HG03159 (cell line): Measurements from ENCODE around the gene PAX8.

Experiments used
- ATAC-seq: cut with Tn5 transposase; IDR thresholded peaks from one replicate; pipeline ENCODE4 v1.9.1; 2021; ENCODE audit warnings: mild to moderate bottlenecking, moderate library complexity; ENCODE audit not compliant: unreplicated experiment

Gene PAX8

DNA sequence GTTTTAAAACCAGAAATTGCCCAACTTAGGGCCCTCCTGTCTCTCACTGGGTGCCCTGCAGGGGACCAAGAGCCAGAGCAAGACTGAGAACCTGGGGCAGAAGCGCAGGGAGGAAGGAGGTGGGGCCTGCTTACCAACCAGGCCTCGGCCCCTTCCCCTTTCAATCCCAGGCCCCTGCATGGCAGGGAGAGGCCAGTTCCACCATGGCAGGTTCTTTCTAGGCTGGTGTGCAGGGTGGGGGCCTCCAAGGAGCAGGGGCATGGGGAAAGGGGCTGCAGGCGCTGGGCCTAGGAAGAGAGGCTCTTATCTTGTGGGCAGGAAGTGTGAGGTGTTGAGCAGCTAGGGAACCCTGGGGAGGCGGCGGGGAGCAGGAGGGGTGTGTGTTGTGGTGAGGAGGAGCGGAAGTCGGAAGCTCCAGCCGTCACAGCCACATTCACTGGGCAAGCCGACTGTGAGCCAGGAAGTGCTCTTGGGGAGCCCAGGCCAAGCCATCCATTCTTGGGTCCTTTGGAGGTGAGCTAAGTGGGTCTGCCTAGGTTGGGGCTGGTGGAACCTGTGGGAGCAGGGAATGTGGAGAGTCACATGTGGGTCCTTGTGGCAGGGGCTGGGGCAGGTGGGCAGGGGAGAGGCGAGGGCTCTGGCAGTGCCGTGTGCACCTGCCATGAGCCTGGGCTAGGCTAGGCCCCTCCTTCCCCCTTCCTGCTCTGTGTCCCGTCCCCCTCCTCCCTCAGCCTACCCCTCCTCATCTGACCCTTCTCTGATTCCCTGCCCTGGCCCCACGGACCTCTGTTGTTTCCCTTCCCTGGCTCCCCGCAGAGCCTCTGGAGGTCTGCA is 105.0 kb downstream of the PAX8 start, which contains the start of gene PSD4:
TSS of gene PSD4 (plus strand) at position 430 of the 834 bp plus-strand sequence. CDS start 8,486 bp downstream, outside the sequence.
- peak; percentile 76 for ATAC-seq

GRCh38 chr2:113172721-113173541 is 105.8 kb downstream of the PAX8 start:
- ATAC-seq: no peak

DNA sequence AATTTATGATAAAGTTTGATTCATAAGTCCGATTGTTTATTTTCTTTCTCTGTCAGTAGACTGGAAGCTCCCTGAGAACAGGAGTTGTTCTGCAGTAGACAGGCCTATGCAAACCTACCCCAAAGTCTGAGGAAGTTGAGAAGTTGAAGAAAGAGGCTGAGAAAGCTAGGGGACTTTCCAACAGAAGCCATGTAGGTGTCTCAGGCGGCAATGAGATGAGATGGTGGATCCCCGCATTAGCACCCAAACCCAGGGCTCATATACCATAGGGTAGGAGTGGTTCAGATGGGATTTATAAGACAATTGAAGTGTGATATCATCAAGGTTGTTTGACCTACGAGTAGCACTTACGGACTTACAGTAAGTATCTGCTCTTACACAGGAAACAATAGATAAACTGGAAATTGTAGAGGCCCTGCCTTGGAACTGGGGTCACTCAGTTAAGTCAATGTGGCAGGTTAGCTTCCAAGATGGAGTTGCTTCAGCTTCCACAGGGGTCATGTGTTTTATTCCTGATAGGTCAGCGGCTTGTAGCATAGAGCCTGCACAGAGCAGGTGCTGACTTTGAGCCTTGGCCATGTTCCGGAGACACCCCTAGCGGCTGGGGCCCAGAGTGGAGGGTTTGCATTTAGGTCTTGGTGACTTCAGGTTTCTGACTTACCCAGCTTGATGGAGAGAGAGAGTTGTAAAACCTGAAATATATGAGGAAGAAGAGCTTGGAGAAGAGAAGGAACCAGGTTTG is 107.2 kb downstream of the PAX8 start:
- ATAC-seq: no peak

DNA sequence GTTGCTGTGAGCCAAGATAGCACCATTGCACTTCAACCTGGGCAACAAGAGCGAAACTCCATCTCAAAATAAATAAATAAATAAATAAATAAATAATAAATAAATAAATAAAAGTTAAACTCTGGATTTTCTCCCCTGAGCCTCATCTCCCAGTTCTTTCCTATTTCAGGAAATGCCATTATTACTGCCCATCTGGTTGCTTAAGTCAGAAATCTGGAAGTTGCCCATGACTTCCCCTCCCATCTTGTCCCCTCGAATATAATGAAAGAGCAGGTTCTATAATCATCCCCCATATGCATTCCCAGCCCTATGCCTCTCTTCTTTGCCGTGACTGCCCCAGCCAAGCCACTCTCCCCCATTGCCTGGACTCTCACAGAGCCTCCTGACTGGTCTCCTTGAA is 109.1 kb downstream of the PAX8 start:
- no peak for ATAC-seq

GRCh38 chr2:113169002-113169530 is 109.7 kb downstream of the PAX8 start:
- ATAC-seq: no peak

GRCh38 chr2:113167962-113168340 is 110.8 kb downstream of the PAX8 start:
- no peak for ATAC-seq

DNA sequence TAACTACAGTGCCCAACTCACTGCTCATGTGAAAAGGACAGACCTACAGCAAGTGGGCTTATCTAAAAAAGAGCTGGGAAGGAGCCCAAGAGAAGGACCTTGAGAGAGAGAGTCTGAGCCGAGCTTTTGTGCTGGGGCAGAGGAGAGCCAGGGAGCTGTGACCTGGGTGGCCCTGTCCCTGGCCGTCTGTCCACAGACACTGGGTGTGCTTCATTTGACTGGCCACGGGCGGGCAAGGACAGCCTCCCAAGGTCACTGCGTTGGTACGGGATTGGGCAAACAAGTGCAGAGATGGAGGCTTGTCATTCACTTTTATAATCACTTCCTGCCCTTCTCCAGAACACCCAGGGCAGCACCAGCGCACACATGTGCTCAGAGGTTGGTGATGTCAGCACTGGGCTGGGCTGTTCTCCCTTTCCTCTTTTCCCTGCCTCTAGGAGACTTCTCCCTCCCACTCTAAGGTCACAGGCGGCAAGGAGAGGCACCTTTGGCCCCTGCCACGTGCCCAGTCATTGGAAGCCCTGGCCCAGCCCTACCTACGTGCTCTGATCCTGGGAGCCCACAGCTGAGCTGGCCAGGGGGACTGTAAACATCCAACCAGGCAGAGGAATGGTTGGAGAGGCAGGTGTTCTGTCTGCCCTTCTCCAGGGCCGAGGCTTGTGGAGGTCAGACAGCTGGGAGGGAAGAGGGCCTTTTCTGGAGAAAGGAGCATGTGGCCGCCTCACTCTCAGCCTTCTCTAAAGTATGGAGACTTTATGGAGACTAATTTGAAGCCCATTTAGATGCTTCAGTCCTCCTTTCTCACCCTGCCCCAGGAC is 111.4 kb downstream of the PAX8 start:
- no peak for ATAC-seq

GRCh38 chr2:113166187-113166645 is 112.5 kb downstream of the PAX8 start:
- no peak for ATAC-seq
